Caki2 (cell line): ENCODE measurements around the gene MYO3B. TPM values are rescaled to one million over a fixed set of nuclear protein-coding genes. Genes with fewer than 3 reads are reported as not detected.

Source experiments
- DNase-seq: peaks from one replicate; pipeline ENCODE4 v3.0.0-alpha.2; 2015; ENCODE audit warnings: low read depth
- in situ Hi-C: cut with HindIII; loops from 2 replicates; pipeline ENCODE4 v1.10.0; 2016; ENCODE audit warnings: low sequenced_read_pairs, low pct_unique_long_range_greater_than_20kb, mixed read lengths
- total RNA-seq: library from RNA; depleted of rRNA; stranded (reverse); fragments of >200 nt; shearing (Covaris generic); gene quantifications from 2 replicates; pipeline ENCODE4 v1.2.3, GENCODE V29; 2014; ENCODE audit warnings: low replicate concordance

Gene MYO3B
- total RNA-seq, 1 experiment from 2014 or later: 0.07 TPM

GRCh38 chr2:170685591-170685990, 507.6 kb downstream of the MYO3B start:
- in situ Hi-C loops: no loop called here
- no peak for DNase-seq

DNA sequence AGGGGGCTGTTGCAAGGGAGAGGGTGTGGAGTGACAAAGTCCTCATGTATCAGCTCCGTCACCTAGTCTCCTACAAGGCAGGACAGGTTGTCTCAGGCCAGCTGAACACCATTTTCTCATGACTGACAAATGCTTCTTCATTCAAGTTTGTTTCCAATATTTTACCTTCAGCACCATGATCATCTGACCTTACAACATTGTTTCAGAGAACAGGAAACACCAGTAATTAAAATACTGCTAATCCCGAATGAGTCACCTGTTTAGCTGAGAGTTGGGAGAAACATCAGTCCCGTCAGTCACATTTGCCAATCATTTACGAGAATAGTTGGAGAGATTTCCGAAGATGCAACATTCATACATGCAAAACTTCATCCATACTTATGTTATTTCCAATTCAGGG, 511.5 kb downstream of the MYO3B start:
- in situ Hi-C loops: no loop called here
- DNase-seq: no peak

DNA sequence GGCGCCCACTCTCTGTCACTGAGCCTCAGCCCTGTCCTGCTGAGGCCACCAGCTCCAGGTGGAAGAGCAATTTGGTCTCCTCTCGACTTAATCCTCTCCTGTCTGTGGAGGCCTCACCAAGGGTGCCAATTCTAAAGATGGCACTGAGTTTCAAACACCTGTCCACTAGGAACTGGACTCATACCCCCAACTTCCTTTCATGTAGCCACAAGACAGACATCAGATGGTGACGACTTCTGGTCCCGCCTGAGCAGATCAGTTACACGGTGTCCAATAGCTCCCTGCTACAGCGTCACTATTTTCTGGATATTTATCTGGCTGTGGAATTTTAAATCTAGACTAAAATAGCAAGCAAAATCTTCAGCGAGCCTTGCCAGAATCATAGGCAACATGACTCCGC, 512.7 kb downstream of the MYO3B start:
- DNase-seq: no peak
- in situ Hi-C loops: no loop called here

DNA sequence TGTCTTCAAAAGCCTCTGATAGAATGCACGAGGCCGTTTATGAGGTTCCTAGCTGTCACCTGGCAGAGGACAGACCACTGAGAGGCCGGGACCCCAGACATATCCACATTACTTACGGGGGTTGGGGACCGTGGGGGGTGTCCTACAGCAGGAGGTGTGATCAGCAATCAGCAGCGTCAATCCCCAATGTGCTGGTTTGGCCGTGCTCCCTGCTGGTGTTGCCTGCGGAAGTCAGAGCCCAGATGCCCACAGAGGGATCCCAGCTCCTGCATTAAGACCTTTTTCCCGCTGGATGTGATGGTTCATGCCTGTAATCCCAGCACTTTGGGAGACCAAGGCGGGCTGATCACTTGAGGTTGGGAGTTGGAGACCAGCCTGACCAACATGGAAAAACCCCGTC, 516.4 kb downstream of the MYO3B start:
- in situ Hi-C loops: no loop called here
- no peak for DNase-seq

- in situ Hi-C loops: no loop called here
Measured at GRCh38 chr2:170695521-170696410, 517.8 kb downstream of the MYO3B start.

GRCh38 chr2:170696948-170697347, 519.0 kb downstream of the MYO3B start:
- in situ Hi-C loops: no loop called here
- no peak for DNase-seq

More at GRCh38 chr2:170695521-170696410, 517.8 kb downstream of the MYO3B start:
- DNase-seq: no peak

DNA sequence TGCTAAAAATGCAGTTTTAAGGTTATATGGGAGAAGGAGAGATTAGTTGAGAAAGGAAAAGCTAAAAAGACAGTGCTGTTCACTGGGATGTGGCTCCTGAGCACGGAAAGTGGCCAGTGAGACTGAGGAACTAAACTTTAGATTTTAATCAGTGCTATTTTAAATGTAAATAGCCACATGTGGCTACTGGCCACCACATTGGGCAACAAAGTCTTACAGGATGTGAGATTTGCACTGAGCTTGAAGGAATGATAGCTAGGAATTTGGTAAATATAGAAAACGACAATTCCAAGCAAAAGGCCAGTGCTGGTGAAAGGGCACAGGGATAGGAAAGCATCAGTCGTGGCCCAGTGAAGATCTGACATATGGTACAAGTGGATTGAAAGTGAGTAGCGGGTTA, 523.1 kb downstream of the MYO3B start:
- DNase-seq: no peak
- in situ Hi-C loops: no loop called here

DNA sequence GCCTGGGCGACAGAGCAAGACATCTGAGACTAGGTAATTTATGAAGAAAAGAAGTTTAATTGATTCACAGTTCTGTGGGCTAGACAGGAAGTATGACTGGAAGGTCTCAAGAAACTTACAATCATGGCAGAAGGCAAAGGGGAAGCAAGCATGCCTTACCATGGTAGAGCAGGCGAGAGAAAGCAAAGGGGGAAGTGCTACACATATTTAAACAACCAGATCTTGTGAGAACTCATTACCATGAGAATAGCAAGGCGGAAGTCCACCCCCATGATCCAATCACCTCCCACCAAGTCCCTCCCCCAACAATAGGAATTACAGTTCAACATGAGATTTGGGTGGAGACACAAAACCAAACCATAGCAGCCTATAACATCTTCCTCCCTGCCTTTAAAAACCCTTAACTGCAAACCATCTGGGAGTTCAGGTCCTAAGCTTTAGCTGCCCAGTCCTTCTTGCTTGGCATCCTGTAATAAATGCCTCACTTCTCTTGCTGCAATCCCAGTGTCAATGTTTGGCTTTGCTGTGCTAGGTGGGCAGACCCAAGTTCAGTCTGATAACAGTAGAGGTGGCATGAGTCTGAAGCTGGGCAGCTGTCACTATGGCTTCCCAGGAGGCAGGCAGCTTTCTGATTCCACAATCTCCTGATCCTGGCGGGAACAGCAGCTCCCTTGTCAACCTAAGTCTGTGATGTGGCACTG, 526.0 kb downstream of the MYO3B start:
- in situ Hi-C loops: no loop called here

More for the DNA sequence above, 526.0 kb downstream of the MYO3B start:
- DNase-seq: no peak
